Fibroblast of pulmonary artery (primary cell): ENCODE measurements around the gene R3HDML.
A peak's percentile ranks its signal among the peaks of the same experiment; 100 is the strongest.

ENCODE experiments used
- DNase-seq: peaks from one replicate; pipeline ENCODE4 v3.0.0-alpha.2; 2010; ENCODE audit warnings: low read depth
- H3K4me3 ChIP-seq: replicated peaks from 2 replicates; pipeline ENCODE4 v1.5.1; 2011; ENCODE audit warnings: low read depth, mild to moderate bottlenecking, control low read depth, low read length, moderate library complexity
- TF ChIP-seq, protein P1 (sequence below): IDR thresholded peaks from 2 replicates; pipeline ENCODE4 v1.5.1; 2011; ENCODE audit warnings: mild to moderate bottlenecking, control low read depth, low read length, inconsistent platforms; ENCODE audit errors: missing control alignments

Gene R3HDML

GRCh38 chr20:44393608-44394451 lies 57.0 kb downstream of the R3HDML start:
- H3K4me3 ChIP-seq, result no peak overlapping the region
- TF ChIP-seq, protein P1, sequence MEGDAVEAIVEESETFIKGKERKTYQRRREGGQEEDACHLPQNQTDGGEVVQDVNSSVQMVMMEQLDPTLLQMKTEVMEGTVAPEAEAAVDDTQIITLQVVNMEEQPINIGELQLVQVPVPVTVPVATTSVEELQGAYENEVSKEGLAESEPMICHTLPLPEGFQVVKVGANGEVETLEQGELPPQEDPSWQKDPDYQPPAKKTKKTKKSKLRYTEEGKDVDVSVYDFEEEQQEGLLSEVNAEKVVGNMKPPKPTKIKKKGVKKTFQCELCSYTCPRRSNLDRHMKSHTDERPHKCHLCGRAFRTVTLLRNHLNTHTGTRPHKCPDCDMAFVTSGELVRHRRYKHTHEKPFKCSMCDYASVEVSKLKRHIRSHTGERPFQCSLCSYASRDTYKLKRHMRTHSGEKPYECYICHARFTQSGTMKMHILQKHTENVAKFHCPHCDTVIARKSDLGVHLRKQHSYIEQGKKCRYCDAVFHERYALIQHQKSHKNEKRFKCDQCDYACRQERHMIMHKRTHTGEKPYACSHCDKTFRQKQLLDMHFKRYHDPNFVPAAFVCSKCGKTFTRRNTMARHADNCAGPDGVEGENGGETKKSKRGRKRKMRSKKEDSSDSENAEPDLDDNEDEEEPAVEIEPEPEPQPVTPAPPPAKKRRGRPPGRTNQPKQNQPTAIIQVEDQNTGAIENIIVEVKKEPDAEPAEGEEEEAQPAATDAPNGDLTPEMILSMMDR, result no peak
- no peak for DNase-seq

DNA sequence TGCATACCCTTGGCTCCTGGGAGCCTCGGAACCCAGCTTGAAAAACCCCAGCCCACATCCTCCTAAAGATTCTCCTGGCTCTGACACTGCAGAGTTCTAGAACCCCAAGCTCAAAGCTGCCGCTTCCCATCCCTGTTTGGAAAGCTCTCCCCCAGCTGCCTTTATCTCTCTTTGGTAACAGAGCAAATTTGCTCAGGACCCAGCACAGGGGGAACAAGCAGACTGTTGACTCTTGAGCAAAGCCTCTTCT lies 57.5 kb downstream of the R3HDML start:
- no peak for DNase-seq
- TF ChIP-seq, protein P1, result no peak
- no peak overlapping the region for H3K4me3 ChIP-seq

GRCh38 chr20:44394702-44395460 lies 58.0 kb downstream of the R3HDML start:
- TF ChIP-seq, protein P1, result no peak
- DNase-seq, result peak; percentile 46

GRCh38 chr20:44395461-44396340 lies 58.9 kb downstream of the R3HDML start:
- no peak for DNase-seq
- TF ChIP-seq, protein P1, result no peak
- H3K4me3 ChIP-seq, result no peak overlapping the region

More at GRCh38 chr20:44394702-44395460, 58.0 kb downstream of the R3HDML start:
- no peak overlapping the region for H3K4me3 ChIP-seq

DNA sequence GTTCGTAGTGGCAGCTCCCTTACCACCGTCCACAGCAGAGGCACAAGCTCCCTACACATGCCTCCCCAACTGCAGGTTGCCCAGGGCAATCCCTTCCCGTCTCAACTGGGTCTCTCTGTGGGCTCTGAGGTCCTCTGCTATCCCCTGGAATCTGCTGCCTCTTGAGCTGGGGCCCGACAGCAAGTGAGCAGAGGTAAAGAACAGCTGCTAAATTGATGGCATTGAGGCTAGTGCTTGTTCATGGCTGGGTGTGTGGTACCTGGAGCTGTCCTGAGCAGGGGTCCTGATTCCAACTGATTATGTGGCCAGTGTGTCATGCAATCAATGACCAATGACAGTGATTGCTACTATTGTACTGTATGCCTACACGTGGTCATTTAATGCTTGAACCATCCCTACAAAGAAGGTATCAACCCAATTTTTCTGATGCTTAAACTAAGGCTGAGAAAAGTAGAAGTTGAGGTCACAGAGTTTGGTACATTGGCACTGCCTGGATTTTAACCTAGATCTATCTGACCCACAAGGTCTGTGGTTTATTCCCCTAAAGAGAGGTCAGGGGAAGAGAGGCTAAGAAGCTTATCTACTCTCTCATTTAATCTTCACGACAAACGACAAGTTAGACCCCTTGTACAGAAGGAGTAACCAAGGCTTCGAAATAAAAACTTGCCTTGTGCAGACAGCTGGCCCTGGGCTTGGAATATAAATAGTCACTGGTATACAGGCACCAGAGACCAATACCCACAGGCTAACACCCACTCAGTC lies 59.7 kb downstream of the R3HDML start:
- TF ChIP-seq, protein P1, result no peak
- DNase-seq, result no peak
- H3K4me3 ChIP-seq, result no peak overlapping the region

DNA sequence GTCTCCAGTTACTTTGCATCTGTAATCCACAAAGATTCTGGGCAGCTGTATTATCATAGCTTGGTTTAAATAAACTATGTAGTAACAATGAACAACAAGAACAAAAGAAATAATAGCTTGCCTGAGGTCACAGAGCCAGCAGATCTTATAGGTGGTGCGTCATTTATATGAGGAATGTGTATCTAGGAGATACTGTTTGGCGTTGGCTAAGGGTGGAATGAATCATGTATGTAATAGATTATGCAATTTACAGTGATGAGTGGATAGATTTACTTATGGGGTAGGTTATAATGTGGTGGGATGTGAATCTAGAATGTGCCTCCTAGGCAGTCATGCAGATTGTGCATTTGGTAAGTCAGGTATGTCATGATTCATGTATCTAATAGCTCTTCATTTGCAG lies 61.5 kb downstream of the R3HDML start:
- peak; percentile 89 for DNase-seq
- TF ChIP-seq, protein P1, result no peak
- H3K4me3 ChIP-seq, result no peak overlapping the region
